Mesothelial cell of epicardium (in vitro differentiated cells): ENCODE measurements around the gene CFAP298. TPM values are rescaled to one million over a fixed set of nuclear protein-coding genes. Genes with fewer than 3 reads are reported as not detected.

Experiments used
- DNase-seq, 2 experiments: peaks; one replicate each; pipeline ENCODE4 v3.0.0; 2021; ENCODE audit warnings: low spot score in 2 of 2; ENCODE audit not compliant: unreplicated experiment in 2 of 2
- H3K27ac Mint-ChIP-seq: 2 replicates; pipeline ENCODE4 v1.8.0; 2021; ENCODE audit warnings: mixed read lengths
- H3K27me3 Mint-ChIP-seq: 2 replicates; pipeline ENCODE4 v1.8.0; 2021; ENCODE audit warnings: low read depth, mixed read lengths
- H3K36me3 Mint-ChIP-seq: 2 replicates; pipeline ENCODE4 v1.8.0; 2021; ENCODE audit warnings: mixed read lengths
- H3K4me1 Mint-ChIP-seq: 2 replicates; pipeline ENCODE4 v1.8.0; 2021; ENCODE audit warnings: mixed read lengths
- H3K4me3 Mint-ChIP-seq: 2 replicates; pipeline ENCODE4 v1.8.0; 2021; ENCODE audit warnings: mild to moderate bottlenecking, moderate library complexity, mixed read lengths
- H3K9me3 Mint-ChIP-seq: 2 replicates; pipeline ENCODE4 v1.8.0; 2021; ENCODE audit warnings: mixed read lengths
- total RNA-seq: library from RNA; stranded (reverse); gene quantifications from 3 replicates; pipeline ENCODE4 v1.2.1, GENCODE V29; 2021
- TF ChIP-seq, protein P1 (sequence below): fragments of 200-600 bp; sonication (generic); IDR thresholded peaks from one replicate; pipeline ENCODE4 v1.5.0; 2021; ENCODE audit warnings: antibody characterized with exemption; ENCODE audit not compliant: unreplicated experiment

CFAP298 gene
- total RNA-seq, 1 donor from 2014 or later: 29.4 TPM

DNA sequence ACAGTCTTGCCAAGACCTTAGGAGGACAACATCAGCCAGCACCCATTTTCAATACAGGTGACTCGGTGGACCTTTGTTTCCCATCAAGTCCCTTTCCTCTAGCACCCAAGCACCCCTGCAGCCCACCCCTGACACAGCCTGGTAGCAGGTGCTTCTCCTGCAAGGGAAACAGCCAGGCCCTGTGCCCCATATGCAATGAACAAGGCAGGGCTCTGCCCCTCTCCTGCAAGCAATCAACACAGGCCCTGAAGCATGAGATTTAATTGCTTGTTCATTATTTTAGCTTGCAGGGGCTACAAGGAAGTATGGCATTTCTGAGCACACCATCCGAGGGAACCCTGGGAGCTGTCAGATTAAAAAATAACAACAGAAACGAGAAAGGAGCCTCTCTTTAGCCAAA, 62.3 kb downstream of the CFAP298 start:
- no peak overlapping the region for H3K27ac Mint-ChIP-seq

DNA sequence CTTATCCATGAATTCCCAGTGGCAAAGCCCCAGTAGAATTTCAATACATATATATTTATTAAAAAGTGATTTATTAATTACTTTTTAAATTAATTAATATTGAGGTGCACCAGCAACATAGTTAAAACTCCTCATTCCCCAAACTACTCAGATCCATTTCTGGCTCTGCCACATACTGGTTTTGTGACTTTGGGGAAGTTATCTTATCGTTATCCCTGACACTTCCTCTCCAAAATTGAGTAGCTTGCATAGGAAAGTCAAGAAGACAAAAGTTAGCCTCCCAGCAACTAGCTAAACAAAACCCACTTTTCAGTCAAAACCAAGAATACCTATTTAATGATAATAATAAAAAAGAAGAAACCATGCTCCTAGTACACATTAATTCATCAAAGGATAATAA, 62.7 kb downstream of the CFAP298 start:
- Mint-ChIP-seq H3K27me3 (peaks cover 12% of the 10 kb centered on the region), H3K4me3 (no peak overlapping the region), H3K4me1 (no peaks in the 10 kb centered on the region), H3K9me3 (no peaks in the 10 kb centered on the region), H3K36me3 (no peaks in the 10 kb centered on the region), H3K27ac (no peak overlapping the region)
- DNase-seq: no peak
- TF ChIP-seq, protein P1, sequence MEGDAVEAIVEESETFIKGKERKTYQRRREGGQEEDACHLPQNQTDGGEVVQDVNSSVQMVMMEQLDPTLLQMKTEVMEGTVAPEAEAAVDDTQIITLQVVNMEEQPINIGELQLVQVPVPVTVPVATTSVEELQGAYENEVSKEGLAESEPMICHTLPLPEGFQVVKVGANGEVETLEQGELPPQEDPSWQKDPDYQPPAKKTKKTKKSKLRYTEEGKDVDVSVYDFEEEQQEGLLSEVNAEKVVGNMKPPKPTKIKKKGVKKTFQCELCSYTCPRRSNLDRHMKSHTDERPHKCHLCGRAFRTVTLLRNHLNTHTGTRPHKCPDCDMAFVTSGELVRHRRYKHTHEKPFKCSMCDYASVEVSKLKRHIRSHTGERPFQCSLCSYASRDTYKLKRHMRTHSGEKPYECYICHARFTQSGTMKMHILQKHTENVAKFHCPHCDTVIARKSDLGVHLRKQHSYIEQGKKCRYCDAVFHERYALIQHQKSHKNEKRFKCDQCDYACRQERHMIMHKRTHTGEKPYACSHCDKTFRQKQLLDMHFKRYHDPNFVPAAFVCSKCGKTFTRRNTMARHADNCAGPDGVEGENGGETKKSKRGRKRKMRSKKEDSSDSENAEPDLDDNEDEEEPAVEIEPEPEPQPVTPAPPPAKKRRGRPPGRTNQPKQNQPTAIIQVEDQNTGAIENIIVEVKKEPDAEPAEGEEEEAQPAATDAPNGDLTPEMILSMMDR: no peak

More for the DNA sequence above, 62.3 kb downstream of the CFAP298 start:
- Mint-ChIP-seq H3K27me3 (peaks cover 12% of the 10 kb centered on the region), H3K36me3 (no peaks in the 10 kb centered on the region), H3K4me1 (no peaks in the 10 kb centered on the region), H3K9me3 (no peaks in the 10 kb centered on the region), H3K4me3 (no peak overlapping the region)
- TF ChIP-seq, protein P1: no peak
- no peak for DNase-seq

Other genes starting within 250 kb of the CFAP298 start
- 21.8 to 23.4 TPM (median 22.2 TPM) in 3 replicates for gene URB1, start 219.4 kb downstream of the CFAP298 start, total RNA-seq
- 2.1 to 3.8 TPM (median 3.1 TPM) in 3 replicates for gene EVA1C, start 199.7 kb downstream of the CFAP298 start, total RNA-seq
- gene TCP10L, start 26.9 kb downstream of the CFAP298 start, total RNA-seq: 1.4 to 1.6 TPM (median 1.5 TPM) in 3 replicates
- 7.2 to 8.9 TPM (median 8.6 TPM) in 3 replicates for gene SYNJ1, start 115.6 kb upstream of the CFAP298 start, total RNA-seq
- gene PAXBP1, start 159.4 kb upstream of the CFAP298 start, total RNA-seq: 88.0 to 94.2 TPM (median 90.9 TPM) in 3 replicates